Activated T-cell treated with anti-CD3 and anti-CD28 coated beads for 48 hours (primary cell): ENCODE data around the gene TNIK.
"Not testable (repeated sequence)": the region's sequence is repeated elsewhere in the genome, so short reads cannot be mapped to it uniquely, and the experiment has no call there.

ENCODE experiments used
- DNase-seq: peaks from one replicate; pipeline ENCODE4 v3.0.0-alpha.2; 2020; ENCODE audit warnings: low read depth

TNIK gene

DNA sequence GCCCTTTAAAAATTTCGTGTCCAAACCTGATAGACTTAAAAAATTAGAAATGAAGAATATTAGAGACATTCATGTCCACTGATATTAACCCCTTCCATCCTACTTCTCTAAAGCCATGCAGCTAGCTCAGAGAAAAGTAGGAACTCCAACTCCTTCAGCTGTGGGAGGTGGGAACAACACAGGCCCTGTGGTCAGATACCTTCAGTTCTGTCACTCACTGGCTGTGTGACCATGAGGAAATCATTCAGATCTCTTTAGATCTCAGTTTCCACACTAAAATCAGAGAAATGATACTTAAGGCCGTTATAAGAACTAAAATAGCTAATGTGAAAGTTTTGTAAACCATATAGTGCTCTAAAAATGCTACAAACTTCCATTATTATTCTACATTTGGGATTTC, 209.8 kb downstream of the TNIK start:
- DNase-seq = no peak

DNA sequence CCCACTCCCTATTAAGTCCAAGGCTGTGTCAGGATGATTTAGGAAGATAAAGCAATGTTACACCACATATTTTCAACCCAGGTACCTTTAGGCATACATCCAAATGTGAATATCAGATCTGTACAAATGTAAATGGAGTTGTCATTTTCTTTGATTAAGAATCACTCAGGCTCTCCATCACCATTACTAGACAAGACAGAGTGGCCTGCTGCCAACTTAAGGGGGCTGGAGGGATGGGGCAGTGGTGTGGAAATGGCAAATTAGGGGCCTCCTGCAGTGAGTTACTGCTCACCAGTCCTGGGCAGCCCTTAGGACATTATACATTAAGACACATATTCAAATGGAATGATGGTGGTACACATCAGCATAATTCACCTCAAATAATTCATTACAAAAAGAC, 211.0 kb downstream of the TNIK start:
- no peak for DNase-seq

GRCh38 chr3:171248426-171249111, 211.6 kb downstream of the TNIK start:
- DNase-seq = no peak

- DNase-seq = no peak
Measured at GRCh38 chr3:171245796-171246765, 214.1 kb downstream of the TNIK start.

DNA sequence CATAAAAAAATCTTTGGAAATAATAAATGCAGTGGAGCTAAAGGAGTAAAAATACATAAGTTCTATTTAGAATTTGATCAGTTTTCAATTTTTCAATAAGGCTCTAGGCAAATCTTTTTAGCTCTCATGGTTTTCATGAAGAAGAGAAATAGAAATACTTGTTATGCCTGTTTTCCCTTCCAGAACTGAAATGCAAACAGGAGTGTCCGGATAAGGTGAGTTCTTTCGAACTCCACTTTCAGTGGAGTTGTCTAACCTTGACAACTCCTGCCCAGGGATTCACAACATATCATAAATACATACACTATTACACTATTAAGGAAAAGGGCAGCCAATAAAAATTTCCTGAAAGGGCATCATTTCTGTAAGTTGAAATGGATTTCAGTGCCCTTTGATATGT, 217.3 kb downstream of the TNIK start:
- DNase-seq = no peak

DNA sequence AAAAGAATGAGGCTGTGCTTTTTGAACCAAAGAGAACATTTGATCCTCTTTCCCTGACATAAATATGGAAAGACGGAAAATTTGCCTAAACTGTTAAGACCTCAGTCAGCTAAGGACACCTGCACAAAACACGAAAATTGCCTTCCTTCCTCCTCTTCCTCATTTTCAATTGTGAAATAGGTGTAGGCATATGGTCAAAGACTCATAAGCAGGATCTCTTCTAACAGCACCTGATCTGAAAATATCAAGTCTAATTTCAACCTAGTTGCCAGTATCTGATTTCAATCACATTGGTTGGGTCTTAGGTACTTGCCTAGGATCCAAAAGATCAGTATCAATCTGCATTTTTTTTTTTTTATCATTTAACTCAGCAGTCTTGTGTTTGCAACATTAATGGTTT, 218.0 kb downstream of the TNIK start:
- DNase-seq = no peak

GRCh38 chr3:171241655-171242054, 218.6 kb downstream of the TNIK start:
- DNase-seq = not testable (repeated sequence)

GRCh38 chr3:171240504-171240835, 219.7 kb downstream of the TNIK start:
- DNase-seq = no peak

GRCh38 chr3:171239757-171240503, 220.3 kb downstream of the TNIK start:
- no peak for DNase-seq

- no peak for DNase-seq
Measured at GRCh38 chr3:171237009-171237385, 223.2 kb downstream of the TNIK start.

DNA sequence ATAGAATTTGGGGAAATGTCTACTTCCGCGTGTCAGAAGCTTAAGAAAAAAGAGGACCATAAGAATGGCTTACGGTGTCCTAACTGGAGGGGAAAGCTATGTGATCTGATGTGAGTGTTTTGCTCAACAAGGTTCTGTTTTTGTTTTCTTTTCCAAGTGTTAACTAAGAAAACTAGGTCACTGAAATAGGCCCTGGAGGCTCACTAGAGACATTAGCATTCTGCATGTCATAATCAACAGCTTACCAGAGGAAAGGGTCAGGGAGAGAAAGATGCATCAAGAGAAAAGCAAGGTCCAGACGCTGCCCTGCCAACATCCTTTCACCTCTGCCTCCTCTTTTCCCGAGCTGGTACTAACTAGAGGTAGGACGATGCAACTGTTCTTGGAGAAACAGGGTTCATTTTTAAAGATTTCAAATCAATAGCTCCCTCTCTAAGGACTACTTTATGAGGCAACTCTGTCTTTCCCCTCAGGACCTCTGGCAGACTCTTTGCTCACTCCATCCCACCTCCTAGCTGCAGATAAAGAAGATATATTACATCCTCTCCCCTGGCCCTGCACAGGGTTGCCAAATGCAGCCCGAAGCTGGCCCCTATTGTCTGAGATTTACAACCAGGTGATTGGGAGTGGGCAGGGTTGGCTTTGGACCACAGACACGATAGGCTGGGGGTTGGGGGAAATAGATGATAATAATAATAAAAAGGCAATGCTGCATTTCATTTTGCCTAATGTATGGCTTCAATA, 223.8 kb downstream of the TNIK start:
- no peak for DNase-seq

DNA sequence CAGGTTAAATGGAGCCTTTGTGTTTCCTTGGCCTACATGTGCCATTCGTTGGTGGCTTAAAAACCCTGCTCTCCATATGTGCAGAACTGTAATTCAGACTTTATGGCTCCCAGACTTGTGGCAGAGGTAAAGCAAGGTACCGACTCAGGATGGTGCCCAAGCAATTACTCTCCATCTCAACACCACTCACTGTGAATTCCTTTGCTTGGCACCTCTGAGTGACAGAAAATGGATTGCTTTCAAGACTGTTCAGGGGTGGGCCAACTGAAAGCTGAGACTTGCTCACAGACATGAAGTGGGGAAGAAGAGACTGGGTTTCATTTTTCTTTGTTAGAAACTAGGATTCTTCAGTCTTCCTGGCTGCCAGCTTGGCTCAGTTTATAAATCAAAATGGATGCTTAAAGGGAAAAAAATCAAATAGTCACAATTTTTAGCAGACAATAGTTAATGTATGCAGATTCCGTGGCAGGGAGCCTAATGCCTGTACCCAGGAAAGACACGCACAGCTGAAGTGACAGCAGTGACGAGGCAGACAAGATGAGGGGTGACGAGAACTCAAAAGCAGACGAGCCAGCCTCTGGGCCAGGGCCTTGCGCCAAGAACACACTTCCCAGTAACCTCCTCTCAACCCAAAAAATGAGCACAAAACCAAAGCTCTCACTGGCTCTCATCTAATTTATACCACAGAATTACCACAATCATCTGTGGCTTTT, 225.8 kb downstream of the TNIK start:
- DNase-seq = no peak

GRCh38 chr3:171231361-171231760, 228.8 kb downstream of the TNIK start:
- DNase-seq = no peak

GRCh38 chr3:171230865-171231264, 229.3 kb downstream of the TNIK start:
- no peak for DNase-seq

DNA sequence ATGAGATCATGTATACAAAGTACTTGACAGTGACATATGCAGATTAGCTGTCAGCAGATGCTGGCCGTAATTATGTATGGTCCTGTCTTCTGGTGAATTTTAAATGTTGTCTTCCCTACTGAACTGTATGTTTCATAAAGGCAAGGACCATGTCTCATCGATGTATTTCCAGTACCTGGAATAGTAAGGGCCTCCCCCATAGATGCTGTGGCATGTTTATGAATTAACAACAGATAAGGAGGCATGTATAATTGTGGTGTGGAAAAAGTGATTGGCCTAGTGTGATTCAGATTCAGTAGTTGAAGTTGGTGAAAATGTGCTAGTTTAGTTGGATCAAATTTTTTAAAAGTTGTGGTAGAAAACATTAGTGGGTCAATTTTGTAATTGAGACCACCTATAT, 231.0 kb downstream of the TNIK start:
- no peak for DNase-seq

- no peak for DNase-seq
Measured at GRCh38 chr3:171228240-171228639, 232.0 kb downstream of the TNIK start.

DNA sequence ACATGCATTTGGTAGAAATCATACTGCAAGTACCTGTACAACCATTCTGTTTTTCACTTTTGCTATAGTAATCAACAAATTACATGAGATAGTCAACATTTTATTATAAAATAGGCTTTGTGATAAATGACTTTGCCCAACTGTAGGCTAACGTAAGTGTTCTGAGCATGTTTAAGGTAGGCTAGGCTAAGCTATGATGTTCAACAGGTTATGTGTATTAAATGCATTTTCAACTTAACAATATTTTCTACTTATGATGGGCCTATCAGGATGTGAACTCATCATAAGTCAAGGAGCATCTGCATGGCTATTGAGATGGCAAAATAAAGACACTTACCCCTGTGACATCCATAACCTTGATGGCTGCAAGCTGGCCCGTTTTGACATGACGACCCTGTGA, 232.4 kb downstream of the TNIK start:
- no peak for DNase-seq

- no peak for DNase-seq
Measured at GRCh38 chr3:171227359-171227758, 232.8 kb downstream of the TNIK start.

DNA sequence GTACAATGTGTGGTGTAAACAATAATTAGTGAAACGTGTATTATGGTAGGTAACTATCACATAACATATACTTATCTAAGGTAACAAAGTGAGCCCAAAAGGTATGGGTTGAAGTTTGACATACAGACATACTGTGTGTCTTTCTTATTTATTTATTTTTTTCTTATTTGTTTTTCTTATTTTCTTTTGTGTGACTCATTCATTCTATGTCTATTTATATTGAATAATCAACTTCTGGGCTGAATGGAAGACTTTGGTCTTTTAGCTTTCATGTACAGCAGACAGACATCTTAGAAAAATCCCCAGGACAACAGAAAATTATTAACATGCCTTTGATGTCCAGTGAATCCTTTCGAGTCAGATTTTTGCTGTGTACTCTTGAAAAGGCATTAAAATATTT, 233.4 kb downstream of the TNIK start:
- no peak for DNase-seq

DNA sequence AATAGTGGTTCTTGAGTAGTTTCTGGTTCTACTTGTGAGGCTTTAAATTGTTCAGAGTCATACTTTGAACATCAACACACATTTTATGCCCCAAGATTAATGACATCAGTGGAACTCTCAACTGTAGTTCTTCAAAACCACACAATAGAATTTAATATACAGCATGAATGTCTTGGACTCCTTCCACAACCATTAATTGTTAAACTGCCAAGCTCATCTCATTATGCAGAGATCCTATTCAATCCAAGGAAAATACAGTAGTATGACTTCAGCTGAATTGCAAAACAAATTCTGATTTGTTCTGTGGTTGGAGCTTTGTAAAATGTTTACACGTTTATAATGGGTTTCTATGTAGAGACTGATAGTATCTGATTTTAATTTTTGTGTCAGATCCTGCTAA, 234.5 kb downstream of the TNIK start:
- no peak for DNase-seq

GRCh38 chr3:171225165-171225564, 235.0 kb downstream of the TNIK start:
- no peak for DNase-seq
